ENCODE data around the gene RAPGEF4.

Gene RAPGEF4

DNA sequence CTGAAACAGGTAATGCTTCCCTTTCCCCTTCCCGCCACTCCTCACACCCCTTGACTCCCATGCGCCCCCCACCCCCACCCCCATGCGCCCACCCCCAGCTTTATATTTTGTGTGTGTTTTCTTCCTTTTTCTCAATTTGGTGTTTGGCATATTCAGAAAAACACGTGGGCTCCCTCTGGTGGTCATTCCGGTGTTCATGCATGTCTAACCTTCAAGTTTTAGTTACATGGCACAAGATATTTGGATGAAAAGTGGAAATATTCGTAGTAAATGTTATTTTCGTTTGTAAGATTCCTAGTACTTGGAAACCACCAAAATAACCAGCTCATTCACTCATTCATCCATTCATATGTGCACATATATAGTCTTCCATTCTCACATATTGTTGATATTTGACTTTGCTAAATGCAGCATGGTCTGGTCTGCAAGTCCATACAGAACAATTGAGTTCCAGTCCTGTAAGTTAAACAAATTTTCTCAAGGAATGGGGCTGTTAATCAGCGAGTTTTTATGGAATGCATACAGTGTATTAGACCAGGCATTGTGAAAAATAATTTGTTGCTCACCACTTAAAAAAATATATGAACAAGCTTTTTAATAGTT, 196.4 kb downstream of the RAPGEF4 start:
- H3K36me3 ChIP-seq (ENCODE audit: control insufficient read depth, low read length): no peaks in the 10 kb centered on the region
- no peaks in the 10 kb centered on the region for H3K79me2 ChIP-seq (ENCODE audit: control insufficient read depth, low read length)
- TF ChIP-seq, protein P1, sequence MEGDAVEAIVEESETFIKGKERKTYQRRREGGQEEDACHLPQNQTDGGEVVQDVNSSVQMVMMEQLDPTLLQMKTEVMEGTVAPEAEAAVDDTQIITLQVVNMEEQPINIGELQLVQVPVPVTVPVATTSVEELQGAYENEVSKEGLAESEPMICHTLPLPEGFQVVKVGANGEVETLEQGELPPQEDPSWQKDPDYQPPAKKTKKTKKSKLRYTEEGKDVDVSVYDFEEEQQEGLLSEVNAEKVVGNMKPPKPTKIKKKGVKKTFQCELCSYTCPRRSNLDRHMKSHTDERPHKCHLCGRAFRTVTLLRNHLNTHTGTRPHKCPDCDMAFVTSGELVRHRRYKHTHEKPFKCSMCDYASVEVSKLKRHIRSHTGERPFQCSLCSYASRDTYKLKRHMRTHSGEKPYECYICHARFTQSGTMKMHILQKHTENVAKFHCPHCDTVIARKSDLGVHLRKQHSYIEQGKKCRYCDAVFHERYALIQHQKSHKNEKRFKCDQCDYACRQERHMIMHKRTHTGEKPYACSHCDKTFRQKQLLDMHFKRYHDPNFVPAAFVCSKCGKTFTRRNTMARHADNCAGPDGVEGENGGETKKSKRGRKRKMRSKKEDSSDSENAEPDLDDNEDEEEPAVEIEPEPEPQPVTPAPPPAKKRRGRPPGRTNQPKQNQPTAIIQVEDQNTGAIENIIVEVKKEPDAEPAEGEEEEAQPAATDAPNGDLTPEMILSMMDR (IDR thresholded peaks at IDR 0.05; ENCODE audit: low read depth, low read length, poor library complexity, severe bottlenecking): peak; percentile 77
- TF ChIP-seq EZH2phosphoT487 (IDR thresholded peaks at IDR 0.05; ENCODE audit: borderline replicate concordance, low read length): no peak
- no peaks in the 10 kb centered on the region for H4K20me1 ChIP-seq (ENCODE audit: control insufficient read depth, insufficient read depth, low read depth, low read length)
- no peaks in the 10 kb centered on the region for H3K9me2 ChIP-seq (replicated peaks; ENCODE audit: control insufficient read depth, low read length)
- no peak overlapping the region for H3K4me2 ChIP-seq (ENCODE audit: low read length)
- no peaks in the 10 kb centered on the region for H3K9me3 ChIP-seq (ENCODE audit: control insufficient read depth, insufficient read depth, low read length)
- H3K4me3 ChIP-seq (ENCODE audit: low read length): no peak overlapping the region
- H3K4me1 ChIP-seq (ENCODE audit: control insufficient read depth, low read length): no peaks in the 10 kb centered on the region
- H3K27me3 ChIP-seq (ENCODE audit: control insufficient read depth, low read length): peaks cover 26% of the 10 kb centered on the region
- no peaks in the 10 kb centered on the region for H3F3A ChIP-seq (ENCODE audit: control insufficient read depth, insufficient read depth)
- H3K27ac ChIP-seq (ENCODE audit: low read depth, low read length): no peak overlapping the region

DNA sequence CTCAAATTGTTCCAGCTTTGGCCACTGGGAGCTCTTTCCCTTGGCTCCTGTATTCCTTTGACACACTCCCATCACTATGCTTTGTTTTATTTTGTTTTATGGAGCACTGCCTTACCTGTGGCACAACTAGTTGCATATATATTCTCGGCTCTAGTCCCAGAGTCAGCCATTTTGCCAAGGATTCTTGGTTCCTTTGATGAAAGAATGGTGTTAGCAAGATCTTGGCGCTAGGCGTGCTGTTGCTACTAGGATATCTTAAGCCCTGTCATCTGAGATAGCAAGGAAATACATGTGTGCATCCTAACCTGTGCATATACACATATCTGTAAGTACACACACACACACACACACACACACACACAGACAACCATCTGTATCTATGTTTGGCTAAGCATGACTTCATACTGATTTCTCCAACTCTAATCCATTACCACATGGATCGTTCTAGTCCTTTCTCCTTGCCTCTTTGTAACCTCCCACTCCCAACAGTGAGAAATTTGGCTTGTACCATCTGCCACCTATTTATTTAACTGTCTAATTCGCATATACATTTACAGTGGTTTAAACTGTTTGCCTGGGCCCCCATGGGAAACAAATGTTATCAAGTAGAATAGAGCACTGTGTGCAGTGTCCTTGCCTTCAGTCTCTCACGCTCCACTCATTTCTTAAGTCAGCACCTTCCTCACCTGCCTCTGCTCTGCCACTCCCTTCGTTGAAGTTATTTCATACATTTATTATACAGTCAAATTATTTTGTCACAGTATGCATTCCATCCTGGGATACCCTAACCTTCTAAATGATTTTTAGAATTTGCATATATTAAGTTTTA, 202.5 kb downstream of the RAPGEF4 start:
- Histone ChIP-seq H3F3A (ENCODE audit: control insufficient read depth, insufficient read depth) (no peaks in the 10 kb centered on the region), H3K4me3 (ENCODE audit: low read length) (no peak overlapping the region)

DNA sequence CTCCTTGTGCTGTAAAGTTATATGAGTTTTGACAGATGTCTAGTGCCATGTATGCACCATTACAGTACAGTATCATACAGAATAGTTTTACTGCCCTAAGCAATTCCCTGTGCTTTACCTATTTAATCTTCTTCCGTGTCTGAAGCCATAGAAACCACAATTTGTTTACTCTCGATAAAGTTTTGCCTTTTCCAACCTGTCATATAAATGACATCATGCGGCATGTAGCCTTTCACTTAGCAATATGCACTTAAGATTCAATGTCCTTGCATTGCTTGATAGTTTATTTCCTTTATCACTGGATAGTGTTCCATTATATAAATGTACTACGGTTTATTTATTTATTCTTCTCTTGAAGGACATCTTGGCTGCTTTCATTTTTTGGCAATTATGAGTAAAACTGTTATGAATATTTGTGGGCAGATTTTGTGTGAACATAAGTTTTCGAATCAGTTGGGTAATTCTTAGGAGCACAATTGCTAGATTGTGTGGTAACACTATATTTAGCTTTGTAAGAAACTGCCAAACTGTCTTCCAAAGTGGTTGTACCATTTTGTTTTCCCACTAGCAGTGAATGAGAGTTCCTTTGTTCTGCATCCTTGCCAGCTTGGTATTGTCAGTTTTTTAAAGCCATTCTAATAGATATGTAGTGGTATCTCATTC, 203.2 kb downstream of the RAPGEF4 start:
- Histone ChIP-seq H3K4me1 (ENCODE audit: control insufficient read depth, low read length) (no peaks in the 10 kb centered on the region), H3K27me3 (ENCODE audit: control insufficient read depth, low read length) (peaks cover 4% of the 10 kb centered on the region; the same call in 1 of the 2 replicates)

More for the DNA sequence above, 202.5 kb downstream of the RAPGEF4 start:
- Histone ChIP-seq H4K20me1 (ENCODE audit: control insufficient read depth, insufficient read depth, low read depth, low read length) (no peaks in the 10 kb centered on the region), H3K9me3 (ENCODE audit: control insufficient read depth, insufficient read depth, low read length) (no peaks in the 10 kb centered on the region), H3K4me1 (ENCODE audit: control insufficient read depth, low read length) (no peaks in the 10 kb centered on the region), H3K36me3 (ENCODE audit: control insufficient read depth, low read length) (no peaks in the 10 kb centered on the region), H3K27ac (ENCODE audit: low read depth, low read length) (no peak overlapping the region), H3K9me2 (replicated peaks; ENCODE audit: control insufficient read depth, low read length) (no peaks in the 10 kb centered on the region), H3K27me3 (ENCODE audit: control insufficient read depth, low read length) (peaks cover 7% of the 10 kb centered on the region; the same call in 1 of the 2 replicates), H3K79me2 (ENCODE audit: control insufficient read depth, low read length) (no peaks in the 10 kb centered on the region), H3K4me2 (ENCODE audit: low read length) (no peak overlapping the region)
- TF ChIP-seq, protein P1 (IDR thresholded peaks at IDR 0.05; ENCODE audit: low read depth, low read length, poor library complexity, severe bottlenecking): no peak
- TF ChIP-seq EZH2phosphoT487 (IDR thresholded peaks at IDR 0.05; ENCODE audit: borderline replicate concordance, low read length): no peak

More for the DNA sequence above, 203.2 kb downstream of the RAPGEF4 start:
- Histone ChIP-seq H3K4me2 (ENCODE audit: low read length) (no peak overlapping the region), H3K27ac (ENCODE audit: low read depth, low read length) (no peak overlapping the region), H3F3A (ENCODE audit: control insufficient read depth, insufficient read depth) (no peaks in the 10 kb centered on the region), H3K36me3 (ENCODE audit: control insufficient read depth, low read length) (no peaks in the 10 kb centered on the region), H3K9me2 (replicated peaks; ENCODE audit: control insufficient read depth, low read length) (no peaks in the 10 kb centered on the region), H3K79me2 (ENCODE audit: control insufficient read depth, low read length) (no peaks in the 10 kb centered on the region), H3K9me3 (ENCODE audit: control insufficient read depth, insufficient read depth, low read length) (no peaks in the 10 kb centered on the region), H4K20me1 (ENCODE audit: control insufficient read depth, insufficient read depth, low read depth, low read length) (no peaks in the 10 kb centered on the region), H3K4me3 (ENCODE audit: low read length) (no peak overlapping the region)
- TF ChIP-seq, protein P1 (IDR thresholded peaks at IDR 0.05; ENCODE audit: low read depth, low read length, poor library complexity, severe bottlenecking): no peak
- no peak for TF ChIP-seq EZH2phosphoT487 (IDR thresholded peaks at IDR 0.05; ENCODE audit: borderline replicate concordance, low read length)
